ENCODE results near the gene HERPUD1.
A peak's percentile ranks its signal among the peaks of the same experiment; 100 is the strongest.
"Not testable (repeated sequence)": the region's sequence is repeated elsewhere in the genome, so short reads cannot be mapped to it uniquely, and the experiment has no call there.

HERPUD1 gene

GRCh38 chr16:56990407-56991286, 58.7 kb downstream of the HERPUD1 start:
- peak overlapping the region; percentile 85 for H3K27ac ChIP-seq (replicated peaks)
- H3K27me3 ChIP-seq (ENCODE audit: insufficient read depth, poor library complexity, severe bottlenecking): no peaks in the 10 kb centered on the region
- H3K4me3 ChIP-seq (replicated peaks; ENCODE audit: insufficient read depth, low read length): peak overlapping the region; percentile 75
- TF ChIP-seq, protein P1, sequence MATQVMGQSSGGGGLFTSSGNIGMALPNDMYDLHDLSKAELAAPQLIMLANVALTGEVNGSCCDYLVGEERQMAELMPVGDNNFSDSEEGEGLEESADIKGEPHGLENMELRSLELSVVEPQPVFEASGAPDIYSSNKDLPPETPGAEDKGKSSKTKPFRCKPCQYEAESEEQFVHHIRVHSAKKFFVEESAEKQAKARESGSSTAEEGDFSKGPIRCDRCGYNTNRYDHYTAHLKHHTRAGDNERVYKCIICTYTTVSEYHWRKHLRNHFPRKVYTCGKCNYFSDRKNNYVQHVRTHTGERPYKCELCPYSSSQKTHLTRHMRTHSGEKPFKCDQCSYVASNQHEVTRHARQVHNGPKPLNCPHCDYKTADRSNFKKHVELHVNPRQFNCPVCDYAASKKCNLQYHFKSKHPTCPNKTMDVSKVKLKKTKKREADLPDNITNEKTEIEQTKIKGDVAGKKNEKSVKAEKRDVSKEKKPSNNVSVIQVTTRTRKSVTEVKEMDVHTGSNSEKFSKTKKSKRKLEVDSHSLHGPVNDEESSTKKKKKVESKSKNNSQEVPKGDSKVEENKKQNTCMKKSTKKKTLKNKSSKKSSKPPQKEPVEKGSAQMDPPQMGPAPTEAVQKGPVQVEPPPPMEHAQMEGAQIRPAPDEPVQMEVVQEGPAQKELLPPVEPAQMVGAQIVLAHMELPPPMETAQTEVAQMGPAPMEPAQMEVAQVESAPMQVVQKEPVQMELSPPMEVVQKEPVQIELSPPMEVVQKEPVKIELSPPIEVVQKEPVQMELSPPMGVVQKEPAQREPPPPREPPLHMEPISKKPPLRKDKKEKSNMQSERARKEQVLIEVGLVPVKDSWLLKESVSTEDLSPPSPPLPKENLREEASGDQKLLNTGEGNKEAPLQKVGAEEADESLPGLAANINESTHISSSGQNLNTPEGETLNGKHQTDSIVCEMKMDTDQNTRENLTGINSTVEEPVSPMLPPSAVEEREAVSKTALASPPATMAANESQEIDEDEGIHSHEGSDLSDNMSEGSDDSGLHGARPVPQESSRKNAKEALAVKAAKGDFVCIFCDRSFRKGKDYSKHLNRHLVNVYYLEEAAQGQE (IDR thresholded peaks at IDR 0.05; ENCODE audit: insufficient replicate concordance, low read depth): no peak
- TF ChIP-seq POLR2AphosphoS5 (IDR thresholded peaks at IDR 0.05; ENCODE audit: low read depth): no peak; the same call in 1 of the 2 replicates
- TF ChIP-seq, protein P2, sequence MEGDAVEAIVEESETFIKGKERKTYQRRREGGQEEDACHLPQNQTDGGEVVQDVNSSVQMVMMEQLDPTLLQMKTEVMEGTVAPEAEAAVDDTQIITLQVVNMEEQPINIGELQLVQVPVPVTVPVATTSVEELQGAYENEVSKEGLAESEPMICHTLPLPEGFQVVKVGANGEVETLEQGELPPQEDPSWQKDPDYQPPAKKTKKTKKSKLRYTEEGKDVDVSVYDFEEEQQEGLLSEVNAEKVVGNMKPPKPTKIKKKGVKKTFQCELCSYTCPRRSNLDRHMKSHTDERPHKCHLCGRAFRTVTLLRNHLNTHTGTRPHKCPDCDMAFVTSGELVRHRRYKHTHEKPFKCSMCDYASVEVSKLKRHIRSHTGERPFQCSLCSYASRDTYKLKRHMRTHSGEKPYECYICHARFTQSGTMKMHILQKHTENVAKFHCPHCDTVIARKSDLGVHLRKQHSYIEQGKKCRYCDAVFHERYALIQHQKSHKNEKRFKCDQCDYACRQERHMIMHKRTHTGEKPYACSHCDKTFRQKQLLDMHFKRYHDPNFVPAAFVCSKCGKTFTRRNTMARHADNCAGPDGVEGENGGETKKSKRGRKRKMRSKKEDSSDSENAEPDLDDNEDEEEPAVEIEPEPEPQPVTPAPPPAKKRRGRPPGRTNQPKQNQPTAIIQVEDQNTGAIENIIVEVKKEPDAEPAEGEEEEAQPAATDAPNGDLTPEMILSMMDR (IDR thresholded peaks at IDR 0.05; ENCODE audit: insufficient read depth, low read length): no peak
- no peak for TF ChIP-seq GABPA (IDR thresholded peaks at IDR 0.05; ENCODE audit: low read depth)
- no peak for TF ChIP-seq SPI1 (IDR thresholded peaks at IDR 0.05; ENCODE audit: borderline replicate concordance, low read depth)
- DNase-seq (ENCODE audit: low read depth in 1 of 2, low spot score in 1 of 2): no peak

DNA sequence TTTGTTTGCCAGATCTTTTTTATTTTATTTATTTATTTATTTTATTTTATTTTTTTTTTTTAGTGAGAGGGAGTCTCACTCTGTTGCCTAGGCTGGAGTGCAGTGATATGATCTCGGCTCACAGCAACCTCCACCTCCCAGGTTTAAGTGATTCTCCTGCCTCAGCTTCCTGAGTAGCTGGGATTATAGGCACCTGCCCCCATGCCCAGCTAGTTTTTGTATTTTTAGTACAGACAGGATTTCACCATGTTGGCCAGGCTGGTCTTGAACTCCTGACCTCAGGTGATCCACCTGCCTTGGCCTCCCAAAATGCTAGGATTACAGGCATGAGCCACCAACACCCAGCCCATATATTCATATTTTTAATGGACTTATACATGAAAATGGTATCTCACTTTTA, 60.5 kb downstream of the HERPUD1 start:
- not testable (repeated sequence) for H3K27me3 ChIP-seq (ENCODE audit: insufficient read depth, poor library complexity, severe bottlenecking); DNase-seq (ENCODE audit: low read depth in 1 of 2, low spot score in 1 of 2); H3K27ac ChIP-seq (replicated peaks); H3K4me3 ChIP-seq (replicated peaks; ENCODE audit: insufficient read depth, low read length)

DNA sequence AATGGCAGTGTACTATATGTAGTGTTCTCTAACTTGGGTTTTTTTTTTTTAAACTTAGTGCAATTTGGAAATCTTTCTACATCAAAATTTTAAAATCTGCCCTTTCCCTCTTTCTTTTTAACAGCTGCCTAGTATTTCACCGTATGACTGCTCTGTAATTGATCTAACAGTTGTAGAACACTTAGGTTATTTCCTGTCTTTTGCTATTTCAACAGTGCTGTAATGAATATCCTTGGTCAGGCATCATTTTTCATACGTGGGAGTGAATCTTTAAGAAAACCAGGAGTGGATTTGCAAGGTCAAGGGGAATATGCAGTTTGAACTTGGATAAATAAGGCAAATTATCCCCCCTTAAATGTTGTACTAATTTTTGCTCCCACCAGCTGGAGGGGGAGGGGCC, 61.3 kb downstream of the HERPUD1 start:
- no peak for DNase-seq (ENCODE audit: low read depth in 1 of 2, low spot score in 1 of 2)
- Histone ChIP-seq H3K27me3 (ENCODE audit: insufficient read depth, poor library complexity, severe bottlenecking) (no peaks in the 10 kb centered on the region), H3K27ac (replicated peaks) (no peak overlapping the region), H3K4me3 (replicated peaks; ENCODE audit: insufficient read depth, low read length) (no peak overlapping the region)
- TF ChIP-seq SPI1 (IDR thresholded peaks at IDR 0.05; ENCODE audit: borderline replicate concordance, low read depth) (no peak), GABPA (IDR thresholded peaks at IDR 0.05; ENCODE audit: low read depth) (no peak), POLR2AphosphoS5 (IDR thresholded peaks at IDR 0.05; ENCODE audit: low read depth) (no peak)
- TF ChIP-seq, protein P2 (IDR thresholded peaks at IDR 0.05; ENCODE audit: insufficient read depth, low read length): no peak
- TF ChIP-seq, protein P1 (IDR thresholded peaks at IDR 0.05; ENCODE audit: insufficient replicate concordance, low read depth): no peak

DNA sequence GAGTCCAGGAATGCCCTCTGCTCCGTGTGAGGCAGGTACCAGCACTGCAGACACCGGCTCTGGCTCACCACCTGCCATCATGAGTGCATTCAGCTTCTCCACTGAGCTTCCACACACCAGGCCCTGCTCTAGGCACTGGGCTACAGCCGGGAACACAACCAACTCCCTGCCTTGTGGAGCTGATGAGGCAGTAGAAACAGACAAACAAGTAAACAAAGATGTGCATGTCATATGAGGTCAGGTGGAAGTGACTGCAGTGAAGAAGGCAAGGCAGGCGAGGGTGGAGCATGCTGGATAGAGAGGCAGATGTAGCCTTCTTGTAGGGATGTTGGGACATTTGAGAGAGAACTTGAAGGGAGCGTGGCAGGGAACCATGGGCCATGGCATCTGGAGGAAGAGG, 62.4 kb downstream of the HERPUD1 start:
- Histone ChIP-seq H3K4me3 (replicated peaks; ENCODE audit: insufficient read depth, low read length) (no peak overlapping the region), H3K27ac (replicated peaks) (no peak overlapping the region), H3K27me3 (ENCODE audit: insufficient read depth, poor library complexity, severe bottlenecking) (no peaks in the 10 kb centered on the region)
- no peak for DNase-seq (ENCODE audit: low read depth in 1 of 2, low spot score in 1 of 2)
- TF ChIP-seq POLR2AphosphoS5 (IDR thresholded peaks at IDR 0.05; ENCODE audit: low read depth) (no peak), SPI1 (IDR thresholded peaks at IDR 0.05; ENCODE audit: borderline replicate concordance, low read depth) (no peak), GABPA (IDR thresholded peaks at IDR 0.05; ENCODE audit: low read depth) (no peak)
- TF ChIP-seq, protein P2 (IDR thresholded peaks at IDR 0.05; ENCODE audit: insufficient read depth, low read length): no peak
- TF ChIP-seq, protein P1 (IDR thresholded peaks at IDR 0.05; ENCODE audit: insufficient replicate concordance, low read depth): no peak

All from HL-60 (cell line).